ENCODE data around the gene TBCA.

GRCh38 chr5:77777911-77778310 is 1.8 kb upstream of the TBCA start:
- TF ChIP-seq POLR2A (IDR thresholded peaks at IDR 0.05) = no peak
- TF ChIP-seq CTCF (IDR thresholded peaks at IDR 0.05) = no peak
